Epithelial cell of prostate (primary cell): ENCODE data around the gene FRMD4B.

ENCODE experiments used
- DNase-seq: peaks from one replicate; pipeline ENCODE4 v3.0.0-alpha.2; 2011; ENCODE audit warnings: low read depth, low spot score
- H3K27ac ChIP-seq: fragments of 450-650 bp; 2 replicates; pipeline ENCODE4 v1.5.1; 2017; ENCODE audit warnings: mild to moderate bottlenecking

Gene FRMD4B

GRCh38 chr3:69406163-69406562 is 20.3 kb upstream of the FRMD4B start:
- no peak for DNase-seq
- no peak overlapping the region for H3K27ac ChIP-seq

DNA sequence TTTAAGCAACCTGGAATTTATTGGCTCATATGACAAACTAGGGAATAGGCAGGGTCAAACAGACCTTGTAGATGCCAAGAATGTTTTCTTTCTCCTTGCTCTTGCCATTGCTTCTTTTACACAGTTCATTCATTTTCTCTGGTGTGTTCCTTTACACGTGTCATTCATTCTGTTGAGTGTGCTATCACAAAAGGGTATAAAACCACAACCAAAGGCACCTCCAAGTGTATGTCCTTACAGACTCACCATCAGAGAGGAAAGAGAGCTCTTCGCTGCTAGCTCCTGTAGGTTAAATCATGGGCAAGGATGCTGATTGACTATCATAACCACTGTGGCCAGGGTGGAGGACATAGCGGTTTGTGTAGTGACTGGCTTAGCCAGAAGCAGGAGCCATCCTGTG is 19.2 kb upstream of the FRMD4B start:
- no peak overlapping the region for H3K27ac ChIP-seq
- DNase-seq = no peak

GRCh38 chr3:69403454-69403853 is 17.6 kb upstream of the FRMD4B start:
- no peak overlapping the region for H3K27ac ChIP-seq
- no peak for DNase-seq

DNA sequence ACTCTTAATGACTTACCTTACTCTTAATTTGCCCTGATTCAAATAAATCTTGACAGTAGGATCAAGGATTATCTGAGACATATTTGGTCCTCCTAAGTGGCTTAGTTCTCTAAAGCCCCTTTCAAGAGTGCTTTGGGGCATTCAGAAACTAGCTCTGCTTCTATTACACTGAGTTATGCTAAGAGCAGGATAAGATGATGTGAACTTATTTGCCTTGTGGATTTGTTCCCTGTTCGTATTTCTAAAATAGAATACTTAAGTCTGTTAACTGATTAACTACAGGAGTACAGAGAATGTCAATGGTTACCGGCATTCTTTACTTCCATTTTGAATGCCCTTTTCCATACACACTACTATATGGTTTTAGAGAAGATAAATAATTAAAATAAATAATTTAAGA is 14.8 kb upstream of the FRMD4B start:
- DNase-seq = no peak
- H3K27ac ChIP-seq = no peak overlapping the region

GRCh38 chr3:69392850-69393249 is 7.0 kb upstream of the FRMD4B start:
- DNase-seq = no peak
- no peak overlapping the region for H3K27ac ChIP-seq

DNA sequence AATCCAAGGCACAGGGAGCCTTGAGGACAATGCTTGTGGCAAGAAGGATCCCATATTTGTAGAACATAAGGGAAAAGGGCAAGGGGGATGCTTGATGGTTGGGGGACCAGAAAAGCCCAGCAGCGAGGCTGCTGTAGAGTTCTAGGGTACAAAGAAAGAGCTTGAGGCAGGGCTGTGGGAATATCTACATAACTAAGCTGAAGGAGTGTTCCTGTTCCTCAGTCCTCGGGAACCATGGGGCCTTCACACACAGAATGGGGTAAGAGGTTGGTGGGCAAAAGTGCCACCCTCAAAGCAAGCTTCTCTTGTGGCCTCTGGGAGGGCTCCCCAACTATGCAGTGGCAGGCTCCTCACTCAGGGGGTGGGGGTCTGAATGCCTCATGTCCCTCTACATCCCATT is 6.5 kb upstream of the FRMD4B start:
- DNase-seq = no peak
- no peak overlapping the region for H3K27ac ChIP-seq

DNA sequence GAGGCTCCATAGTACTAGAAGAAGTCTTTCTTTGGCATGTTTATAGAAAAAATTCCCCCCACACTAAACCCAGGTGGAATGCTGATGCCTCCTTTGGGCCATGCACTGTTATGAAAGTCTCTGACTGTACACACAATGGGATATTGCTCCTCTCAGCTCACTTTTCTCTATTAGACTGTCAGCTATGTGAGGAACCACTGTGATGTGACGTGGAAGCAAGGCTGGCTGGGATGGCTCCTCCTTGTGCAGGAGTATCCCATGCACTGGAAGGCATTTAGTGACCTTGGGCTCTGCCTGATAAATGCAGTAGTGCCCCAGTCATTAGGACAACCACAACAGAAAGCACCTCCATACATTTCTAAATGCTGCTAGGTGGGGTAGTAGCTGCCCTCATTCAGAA is 5.7 kb upstream of the FRMD4B start:
- no peak overlapping the region for H3K27ac ChIP-seq

GRCh38 chr3:69390771-69391170 is 4.9 kb upstream of the FRMD4B start:
- H3K27ac ChIP-seq = peak overlapping the region; percentile 55
- no peak for DNase-seq

More for the DNA sequence above, 5.7 kb upstream of the FRMD4B start:
- no peak for DNase-seq

GRCh38 chr3:69389520-69390248 is 3.8 kb upstream of the FRMD4B start:
- no peak for DNase-seq

DNA sequence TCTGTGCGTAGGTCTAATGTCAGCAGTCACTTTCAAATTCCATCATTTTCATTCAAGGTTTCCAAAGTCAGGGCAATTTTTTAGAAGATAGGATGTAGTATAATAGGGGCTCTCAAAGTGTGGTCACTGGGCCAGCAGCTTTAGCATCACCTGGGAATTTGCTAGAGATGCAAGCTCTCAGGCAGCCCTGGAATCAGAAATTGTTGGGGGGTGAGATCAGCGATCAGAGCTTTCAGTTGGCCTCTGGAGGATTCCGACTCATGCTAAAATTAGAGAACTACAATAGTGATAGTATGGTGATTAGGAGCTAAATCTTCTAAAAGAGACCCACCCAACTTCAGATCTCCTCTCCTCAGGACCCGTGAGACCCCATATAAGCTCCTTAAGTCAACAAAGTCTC is 2.4 kb upstream of the FRMD4B start:
- no peak for DNase-seq
- no peak overlapping the region for H3K27ac ChIP-seq

More at GRCh38 chr3:69389520-69390248, 3.8 kb upstream of the FRMD4B start:
- peak overlapping the region; percentile 55 for H3K27ac ChIP-seq

GRCh38 chr3:69386556-69387385 is 883 bp upstream of the FRMD4B start:
- peak overlapping the region; percentile 25 for H3K27ac ChIP-seq
- DNase-seq = no peak

DNA sequence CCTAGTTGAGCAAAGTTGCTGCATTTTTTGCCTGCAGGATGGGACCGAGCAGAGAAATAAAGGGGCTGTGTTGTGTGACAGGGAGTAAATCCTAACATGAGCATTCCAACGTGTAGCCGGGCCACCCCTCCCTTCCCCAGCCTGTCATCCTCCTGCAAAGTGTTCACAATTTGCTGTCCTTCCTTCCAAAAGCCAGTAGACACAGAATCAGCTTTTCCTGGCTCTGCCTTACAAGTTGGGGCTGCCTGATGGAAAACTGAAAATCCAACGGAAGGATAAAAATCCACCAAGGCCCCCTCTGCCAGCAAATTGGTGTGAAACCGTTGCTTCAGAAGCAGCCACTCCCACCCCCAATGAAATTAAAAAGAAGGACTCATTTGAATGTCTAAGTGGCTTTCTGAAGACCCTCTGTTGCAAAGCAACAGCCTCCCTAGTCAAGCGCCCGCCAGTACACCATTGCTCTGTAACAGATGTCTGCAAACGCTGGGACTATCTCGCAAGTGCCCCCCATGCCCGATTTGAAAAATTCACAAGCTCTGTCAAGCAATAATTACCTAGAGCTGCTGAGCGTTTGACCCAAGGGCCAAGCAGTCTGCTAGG is 665 bp downstream of the FRMD4B start:
- H3K27ac ChIP-seq = no peak overlapping the region

GRCh38 chr3:69384326-69384725 is 1.6 kb downstream of the FRMD4B start:
- no peak overlapping the region for H3K27ac ChIP-seq
- no peak for DNase-seq

More for the DNA sequence above, 665 bp downstream of the FRMD4B start:
- DNase-seq = no peak

GRCh38 chr3:69379661-69380060 is 6.2 kb downstream of the FRMD4B start:
- H3K27ac ChIP-seq = no peak overlapping the region
- DNase-seq = no peak

- DNase-seq = no peak
Observed at GRCh38 chr3:69378112-69378802, 7.6 kb downstream of the FRMD4B start.

GRCh38 chr3:69377262-69377661 is 8.6 kb downstream of the FRMD4B start:
- DNase-seq = no peak

More at GRCh38 chr3:69378112-69378802, 7.6 kb downstream of the FRMD4B start:
- no peak overlapping the region for H3K27ac ChIP-seq

GRCh38 chr3:69376731-69377130 is 9.2 kb downstream of the FRMD4B start:
- no peak overlapping the region for H3K27ac ChIP-seq
- no peak for DNase-seq

More at GRCh38 chr3:69377262-69377661, 8.6 kb downstream of the FRMD4B start:
- no peak overlapping the region for H3K27ac ChIP-seq

DNA sequence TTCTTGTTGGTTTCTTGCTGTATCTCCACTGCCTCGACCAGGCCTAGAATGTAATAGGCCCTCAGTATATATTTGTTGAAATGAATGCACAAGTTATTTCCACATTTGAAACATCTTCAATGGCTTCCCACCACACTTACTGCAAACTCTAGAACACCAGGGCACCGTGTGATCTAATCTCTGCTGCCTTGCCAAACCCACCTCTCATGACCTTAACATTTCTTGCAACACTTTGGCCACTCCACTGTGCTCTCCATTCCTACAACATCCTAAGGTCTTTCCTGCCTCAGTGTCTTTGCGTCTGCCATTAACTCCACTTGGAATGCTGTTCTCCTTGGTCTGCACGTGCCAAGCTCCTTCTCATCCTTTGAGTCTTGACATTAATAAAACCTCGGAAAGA is 14.1 kb downstream of the FRMD4B start:
- peak overlapping the region; percentile 97 for H3K27ac ChIP-seq
- DNase-seq = no peak

DNA sequence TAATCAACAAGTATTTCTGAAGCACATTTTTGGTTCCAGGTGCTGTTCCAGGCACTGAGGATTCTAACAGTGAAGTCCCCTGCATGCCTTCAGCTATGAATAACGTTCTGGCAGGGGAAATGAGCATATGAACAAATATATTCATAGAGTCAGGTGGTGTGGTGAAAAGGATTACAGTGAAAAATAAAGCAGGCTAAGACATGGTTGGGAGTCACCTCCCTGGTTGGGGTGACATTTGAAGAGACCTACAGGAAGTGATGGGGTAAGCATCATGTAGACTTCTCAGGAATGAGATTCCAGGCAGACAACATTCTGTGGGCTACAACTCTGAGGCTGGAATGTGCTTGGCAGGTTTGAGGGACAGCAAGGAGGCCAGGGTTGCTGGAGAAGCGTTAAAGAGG is 15.0 kb downstream of the FRMD4B start:
- no peak for DNase-seq
- peak overlapping the region; percentile 97 for H3K27ac ChIP-seq

DNA sequence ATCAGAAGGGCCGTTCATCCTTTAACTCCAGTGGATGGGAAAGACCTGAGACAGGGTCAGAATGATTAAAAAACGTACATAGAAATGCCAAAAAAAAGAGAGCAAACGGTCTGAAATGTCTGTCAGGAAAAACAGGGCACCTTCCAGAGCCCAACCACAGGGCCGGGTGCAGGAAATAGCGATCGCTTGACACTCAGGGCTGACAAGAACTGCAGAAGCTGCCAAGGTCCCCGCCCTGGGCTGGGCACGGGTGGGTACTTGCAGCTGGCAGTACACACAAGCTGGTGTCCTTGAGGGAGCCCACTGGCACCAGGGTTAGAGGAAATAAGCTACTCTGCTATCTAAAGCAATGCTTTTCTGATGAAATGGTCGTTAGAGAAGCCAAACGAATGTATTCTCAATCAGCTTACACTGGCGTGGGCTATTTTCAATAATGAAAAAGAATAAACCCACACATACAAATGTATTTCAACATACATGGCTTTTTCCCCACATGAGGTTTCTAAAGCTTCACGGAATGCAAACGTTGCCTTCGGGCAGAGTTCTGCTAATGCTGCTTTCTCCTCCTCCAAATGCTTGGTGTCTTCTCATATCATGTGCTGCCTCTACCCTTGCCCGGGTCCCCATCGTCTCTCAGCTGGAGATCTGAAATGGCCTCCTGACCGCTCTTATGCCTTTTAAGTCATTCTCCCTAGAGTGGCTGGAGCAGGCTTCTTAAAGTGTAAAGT is 15.6 kb downstream of the FRMD4B start:
- peak overlapping the region; percentile 97 for H3K27ac ChIP-seq
- no peak for DNase-seq
